ENCODE data around the gene BICD1.

BICD1 gene

DNA sequence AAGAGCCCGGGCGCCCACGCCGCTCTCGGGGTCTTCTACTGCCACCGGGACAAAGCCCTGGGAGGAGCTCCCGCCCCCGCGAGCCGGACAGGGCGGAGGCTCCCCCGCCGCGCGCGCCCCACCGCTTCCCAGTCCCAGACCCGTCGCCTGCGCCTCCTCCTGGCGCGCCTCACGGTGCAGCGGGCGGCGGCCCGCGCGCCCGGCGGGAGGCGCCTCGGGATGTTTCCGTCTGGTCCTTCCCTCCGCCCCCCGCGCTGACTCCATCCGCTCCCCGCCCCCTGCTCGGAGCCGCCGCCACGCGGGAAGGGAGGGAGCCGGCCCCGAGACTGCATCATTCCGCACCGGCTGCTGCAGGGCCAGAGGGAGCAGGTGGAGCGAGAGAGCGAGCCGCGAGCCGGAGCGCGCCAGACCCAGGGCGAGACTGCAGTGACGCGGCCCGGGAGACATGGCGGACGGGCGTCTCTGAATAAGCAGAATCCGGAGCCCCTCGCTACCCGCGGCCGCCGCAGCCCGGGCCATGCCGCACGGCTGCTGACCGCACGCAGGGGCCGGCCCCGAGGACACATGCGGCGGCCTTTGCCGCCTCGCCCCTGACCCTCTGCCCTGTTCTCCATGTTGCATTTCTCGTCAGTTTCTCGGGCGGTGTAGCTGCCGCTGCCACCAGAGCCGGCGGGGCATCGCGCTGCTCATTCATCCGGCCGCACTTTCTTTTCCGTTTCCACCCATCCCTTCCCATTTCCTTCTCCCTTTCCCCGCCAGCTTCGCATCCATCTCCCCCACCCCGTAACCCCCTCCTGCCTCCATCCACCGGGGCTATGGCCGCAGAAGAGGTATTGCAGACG lies at the start of gene BICD1:
Gene BICD1 (plus strand): TSS at position 331 of the 842 bp plus-strand sequence. CDS start 485 bp downstream, at position 816.
- TF ChIP-seq, protein P1, sequence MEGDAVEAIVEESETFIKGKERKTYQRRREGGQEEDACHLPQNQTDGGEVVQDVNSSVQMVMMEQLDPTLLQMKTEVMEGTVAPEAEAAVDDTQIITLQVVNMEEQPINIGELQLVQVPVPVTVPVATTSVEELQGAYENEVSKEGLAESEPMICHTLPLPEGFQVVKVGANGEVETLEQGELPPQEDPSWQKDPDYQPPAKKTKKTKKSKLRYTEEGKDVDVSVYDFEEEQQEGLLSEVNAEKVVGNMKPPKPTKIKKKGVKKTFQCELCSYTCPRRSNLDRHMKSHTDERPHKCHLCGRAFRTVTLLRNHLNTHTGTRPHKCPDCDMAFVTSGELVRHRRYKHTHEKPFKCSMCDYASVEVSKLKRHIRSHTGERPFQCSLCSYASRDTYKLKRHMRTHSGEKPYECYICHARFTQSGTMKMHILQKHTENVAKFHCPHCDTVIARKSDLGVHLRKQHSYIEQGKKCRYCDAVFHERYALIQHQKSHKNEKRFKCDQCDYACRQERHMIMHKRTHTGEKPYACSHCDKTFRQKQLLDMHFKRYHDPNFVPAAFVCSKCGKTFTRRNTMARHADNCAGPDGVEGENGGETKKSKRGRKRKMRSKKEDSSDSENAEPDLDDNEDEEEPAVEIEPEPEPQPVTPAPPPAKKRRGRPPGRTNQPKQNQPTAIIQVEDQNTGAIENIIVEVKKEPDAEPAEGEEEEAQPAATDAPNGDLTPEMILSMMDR (IDR thresholded peaks at IDR 0.05; ENCODE audit: extremely low read depth, missing control alignments) = peak; percentile 34
- DNase-seq (ENCODE audit: low spot score) = peak; percentile 92

DNA sequence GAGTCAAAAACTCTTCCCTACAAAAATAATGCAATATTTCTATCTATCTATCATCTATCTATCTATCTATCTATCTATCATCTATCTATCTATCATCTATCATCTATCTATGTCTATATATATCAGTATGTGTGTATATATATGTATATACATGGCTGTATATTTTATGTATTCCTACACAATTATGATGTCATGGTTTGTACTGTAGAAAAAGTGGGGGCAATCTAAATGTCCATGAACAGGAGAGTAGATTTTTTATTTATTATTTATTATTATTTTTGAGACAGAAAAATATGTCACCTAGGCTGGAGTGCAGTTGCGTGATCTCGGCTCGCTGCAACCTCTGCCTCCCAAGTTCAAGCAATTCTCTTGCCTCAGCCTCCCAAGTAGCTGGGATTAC lies 45.6 kb upstream of the BICD1 start:
- no peak for DNase-seq (ENCODE audit: low spot score)
- TF ChIP-seq, protein P1 (IDR thresholded peaks at IDR 0.05; ENCODE audit: extremely low read depth, missing control alignments) = no peak

DNA sequence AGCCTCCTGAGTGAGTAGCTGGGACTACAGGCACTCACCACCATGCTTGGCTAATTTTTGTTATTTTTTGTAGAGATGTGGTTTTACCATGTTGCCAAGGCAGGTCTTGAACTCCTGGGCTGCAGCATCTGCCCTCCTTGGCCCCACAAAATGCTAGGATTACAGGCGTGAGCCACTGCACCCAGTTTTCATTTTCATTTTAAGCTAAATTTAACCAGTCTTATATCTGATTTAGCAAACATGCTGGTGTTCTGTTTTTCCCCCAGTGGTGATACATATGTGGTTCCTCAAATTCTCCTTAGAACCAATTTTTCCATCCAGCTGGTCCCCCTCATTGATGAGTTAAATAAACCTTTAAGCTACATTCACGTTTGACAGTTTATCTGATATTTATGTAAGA lies 43.8 kb upstream of the BICD1 start:
- DNase-seq (ENCODE audit: low spot score) = peak; percentile 19
- TF ChIP-seq, protein P1 (IDR thresholded peaks at IDR 0.05; ENCODE audit: extremely low read depth, missing control alignments) = no peak

DNA sequence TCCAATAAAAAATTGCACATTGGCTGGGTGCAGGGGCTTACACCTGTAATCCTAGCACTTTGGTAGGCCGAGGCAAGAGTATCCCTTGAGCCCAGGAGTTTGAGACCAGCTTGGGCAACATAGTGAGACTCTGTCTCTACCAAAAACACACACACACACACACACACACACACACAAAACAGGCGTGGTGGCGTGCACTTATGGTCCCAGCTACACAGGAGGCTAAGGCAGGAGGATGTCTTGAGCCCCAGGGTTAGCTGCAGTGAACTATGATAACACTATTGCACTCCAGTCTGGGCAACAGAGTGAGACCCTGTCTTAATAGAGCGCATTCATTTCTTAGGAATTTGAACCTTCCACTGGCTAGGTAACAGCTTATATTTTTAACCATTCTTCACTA lies 42.9 kb upstream of the BICD1 start:
- TF ChIP-seq, protein P1 (IDR thresholded peaks at IDR 0.05; ENCODE audit: extremely low read depth, missing control alignments) = no peak
- DNase-seq (ENCODE audit: low spot score) = no peak

DNA sequence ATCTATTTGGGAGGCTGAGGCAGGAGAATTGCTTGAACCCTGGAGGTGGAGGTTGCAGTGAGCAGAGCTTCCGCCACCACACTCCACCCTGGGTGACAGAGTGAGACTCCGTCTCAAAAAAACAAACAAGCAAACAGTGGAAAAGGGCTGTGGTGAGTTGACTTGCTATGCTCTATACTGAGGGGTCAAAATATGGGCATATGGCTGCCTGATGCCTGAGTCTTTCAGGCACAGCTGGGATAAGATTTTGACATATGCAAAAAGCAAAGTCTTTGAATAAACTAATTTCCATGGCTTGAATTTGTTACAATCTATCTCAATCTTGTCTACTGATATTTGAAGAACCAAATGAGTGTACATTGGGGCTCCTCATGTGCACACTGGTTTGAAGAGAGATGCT lies 40.4 kb upstream of the BICD1 start:
- TF ChIP-seq, protein P1 (IDR thresholded peaks at IDR 0.05; ENCODE audit: extremely low read depth, missing control alignments) = no peak
- no peak for DNase-seq (ENCODE audit: low spot score)

DNA sequence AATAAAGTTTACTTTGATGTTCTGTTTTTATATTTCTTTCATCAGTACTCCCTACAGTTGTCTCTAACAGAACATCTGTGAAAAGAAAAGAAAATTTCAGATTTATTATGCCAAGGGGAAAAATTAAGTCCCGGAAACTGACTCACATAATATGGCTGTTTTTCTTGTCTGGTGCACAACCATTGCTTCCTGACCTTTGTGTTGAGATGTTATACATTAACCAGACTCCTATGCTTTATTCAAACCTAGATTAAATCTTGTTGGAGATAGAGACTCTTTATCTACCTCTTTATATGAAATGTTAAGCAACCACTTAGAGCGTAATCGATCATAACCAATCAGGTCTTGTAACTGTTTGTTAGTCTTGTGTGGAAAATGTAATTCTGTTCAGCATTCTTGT lies 37.6 kb upstream of the BICD1 start:
- no peak for DNase-seq (ENCODE audit: low spot score)
- TF ChIP-seq, protein P1 (IDR thresholded peaks at IDR 0.05; ENCODE audit: extremely low read depth, missing control alignments) = no peak

DNA sequence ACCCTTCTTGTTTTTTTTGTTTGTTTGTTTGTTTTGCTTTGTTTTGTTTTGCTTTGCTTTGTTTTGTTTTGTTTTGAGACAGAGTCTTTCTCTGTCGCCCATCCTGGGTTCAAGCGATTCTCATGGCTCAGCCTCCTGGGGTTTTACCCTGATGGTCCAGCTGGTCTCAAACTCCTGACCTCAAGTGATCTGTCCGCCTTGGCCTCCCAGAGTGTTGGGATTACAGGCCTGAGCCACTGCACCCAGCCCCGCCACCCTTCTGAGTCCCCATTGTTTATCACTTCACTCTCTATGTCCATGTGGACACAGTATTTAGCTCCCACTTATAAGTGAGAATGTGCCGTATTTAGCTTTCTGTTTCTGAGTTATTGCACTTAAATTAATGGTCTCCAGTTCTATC lies 36.9 kb upstream of the BICD1 start:
- no peak for DNase-seq (ENCODE audit: low spot score)
- TF ChIP-seq, protein P1 (IDR thresholded peaks at IDR 0.05; ENCODE audit: extremely low read depth, missing control alignments) = no peak
